ENCODE results near the gene IGFN1.
"Not testable (repeated sequence)": the region's sequence is repeated elsewhere in the genome, so short reads cannot be mapped to it uniquely, and the experiment has no call there.

Gene IGFN1

GRCh38 chr1:201156346-201156745 is 34.3 kb upstream of the IGFN1 start:
- Histone ChIP-seq H3K27ac (ENCODE audit: low read length, poor library complexity, severe bottlenecking) (no peak overlapping the region), H2BK15ac (ENCODE audit: low read depth, poor library complexity, severe bottlenecking) (no peak overlapping the region), H3K18ac (ENCODE audit: low read depth in 1 of 2, low read length in 2 of 2) (no peak overlapping the region), H3K4me1 (ENCODE audit: control insufficient read depth, insufficient read depth, low read depth, low read length) (peaks cover 6% of the 10 kb centered on the region), H3K4ac (ENCODE audit: low read depth in 1 of 2, low read length in 2 of 2) (no peak overlapping the region), H2AK5ac (ENCODE audit: low read length, severe bottlenecking) (no peak overlapping the region), H4K8ac (ENCODE audit: low read length) (no peak overlapping the region), H3K9ac (ENCODE audit: low read length) (no peak overlapping the region), H3K27me3 (ENCODE audit: control insufficient read depth in 1 of 2, insufficient read depth in 1 of 2, low read length in 2 of 2) (peaks cover 17 to 23% of the 10 kb centered on the region in 2 experiments), H2BK12ac (ENCODE audit: low read length in 2 of 2) (no peak overlapping the region), H3K36me3 (ENCODE audit: control insufficient read depth in 1 of 2, insufficient read depth in 2 of 2, low read depth in 1 of 2, low read length in 2 of 2) (peaks cover 6 to 8% of the 10 kb centered on the region in 2 experiments), H3K4me2 (ENCODE audit: low read length, poor library complexity, severe bottlenecking) (no peak overlapping the region), H3K23ac (ENCODE audit: low read length in 2 of 2) (no peak overlapping the region), H4K91ac (ENCODE audit: low read length) (no peak overlapping the region), H3K4me3 (ENCODE audit: insufficient read depth in 1 of 2, low read depth in 1 of 2, low read length in 2 of 2) (no peak overlapping the region), H3K79me1 (replicated peaks; ENCODE audit: low read length, poor library complexity, severe bottlenecking) (peaks cover 18% of the 10 kb centered on the region), H2BK5ac (ENCODE audit: low read depth, low read length, poor library complexity, severe bottlenecking) (no peak overlapping the region), H2BK120ac (ENCODE audit: low read depth, low read length) (no peak overlapping the region), H3K14ac (ENCODE audit: low read length in 2 of 2) (no peak overlapping the region), H3K9me3 (ENCODE audit: control insufficient read depth, low read length) (no peaks in the 10 kb centered on the region), H2AFZ (ENCODE audit: low read depth, low read length) (no peak overlapping the region)
- DNase-seq, result no peak
- 87% methylated on average over 3 of the region's 3 CpGs for WGBS

DNA sequence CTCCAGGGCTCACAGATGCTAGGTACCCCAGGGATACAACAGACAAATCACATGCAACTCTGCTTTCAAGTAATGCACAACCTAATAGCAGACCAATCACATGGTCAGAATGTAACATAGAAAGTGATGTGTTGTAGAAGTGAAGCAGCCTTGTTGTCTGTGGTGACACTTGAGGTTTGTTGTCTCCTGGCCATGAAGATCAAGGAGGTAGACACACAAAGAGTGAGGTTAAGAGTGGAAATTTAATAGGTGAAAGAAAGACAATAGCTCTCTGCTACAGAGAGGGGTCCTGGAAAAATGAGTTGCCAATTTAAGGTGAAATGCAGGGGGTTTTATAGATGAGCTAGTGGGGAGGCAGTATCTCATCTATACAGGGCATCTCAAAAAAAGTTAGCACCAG is 33.8 kb upstream of the IGFN1 start:
- Histone ChIP-seq H3K79me1 (replicated peaks; ENCODE audit: low read length, poor library complexity, severe bottlenecking) (peaks cover 14% of the 10 kb centered on the region), H2AFZ (ENCODE audit: low read depth, low read length) (no peak overlapping the region), H3K36me3 (ENCODE audit: control insufficient read depth in 1 of 2, insufficient read depth in 2 of 2, low read depth in 1 of 2, low read length in 2 of 2) (peaks cover 3% of the 10 kb centered on the region in 2 experiments), H2BK12ac (ENCODE audit: low read length in 2 of 2) (no peak overlapping the region), H3K18ac (ENCODE audit: low read depth in 1 of 2, low read length in 2 of 2) (no peak overlapping the region), H3K4ac (ENCODE audit: low read depth in 1 of 2, low read length in 2 of 2) (no peak overlapping the region), H2BK15ac (ENCODE audit: low read depth, poor library complexity, severe bottlenecking) (no peak overlapping the region), H3K27ac (ENCODE audit: low read length, poor library complexity, severe bottlenecking) (no peak overlapping the region), H4K91ac (ENCODE audit: low read length) (no peak overlapping the region), H2BK5ac (ENCODE audit: low read depth, low read length, poor library complexity, severe bottlenecking) (no peak overlapping the region), H2BK120ac (ENCODE audit: low read depth, low read length) (no peak overlapping the region), H3K27me3 (ENCODE audit: control insufficient read depth in 1 of 2, insufficient read depth in 1 of 2, low read length in 2 of 2) (peaks cover 17 to 23% of the 10 kb centered on the region in 2 experiments), H3K9me3 (ENCODE audit: control insufficient read depth, low read length) (no peaks in the 10 kb centered on the region), H3K4me3 (ENCODE audit: insufficient read depth in 1 of 2, low read depth in 1 of 2, low read length in 2 of 2) (no peak overlapping the region), H3K9ac (ENCODE audit: low read length) (no peak overlapping the region), H3K23ac (ENCODE audit: low read length in 2 of 2) (no peak overlapping the region), H2AK5ac (ENCODE audit: low read length, severe bottlenecking) (no peak overlapping the region), H3K4me2 (ENCODE audit: low read length, poor library complexity, severe bottlenecking) (no peak overlapping the region), H4K8ac (ENCODE audit: low read length) (no peak overlapping the region), H3K14ac (ENCODE audit: low read length in 2 of 2) (no peak overlapping the region), H3K4me1 (ENCODE audit: control insufficient read depth, insufficient read depth, low read depth, low read length) (peaks cover 6% of the 10 kb centered on the region)
- no peak for DNase-seq

DNA sequence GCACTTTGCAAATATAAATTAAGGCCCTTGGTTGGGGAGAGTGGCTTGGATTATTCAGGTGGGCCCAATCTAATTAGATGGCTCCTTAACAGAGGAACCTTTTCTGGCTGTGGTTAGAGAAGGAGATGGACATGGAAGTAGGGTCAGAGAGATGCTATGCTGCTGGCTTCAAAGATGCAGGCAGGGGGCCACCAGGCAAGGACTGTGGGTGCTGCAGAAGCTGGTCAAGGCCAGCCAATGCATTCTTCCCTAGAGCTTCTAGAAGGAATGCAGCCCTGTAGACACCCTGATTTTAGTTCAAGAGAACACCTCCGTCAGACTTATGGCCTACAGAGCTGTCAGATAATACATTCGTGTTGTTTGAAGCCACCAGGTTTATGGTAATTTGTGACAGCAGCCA is 32.7 kb upstream of the IGFN1 start:
- no peaks in the 10 kb centered on the region for H3K36me3 ChIP-seq (ENCODE audit: control insufficient read depth in 1 of 2, insufficient read depth in 2 of 2, low read depth in 1 of 2, low read length in 2 of 2)
- H2BK120ac ChIP-seq (ENCODE audit: low read depth, low read length), result no peak overlapping the region
- H3K9ac ChIP-seq (ENCODE audit: low read length), result no peak overlapping the region
- peaks cover 5% of the 10 kb centered on the region for H3K79me1 ChIP-seq (replicated peaks; ENCODE audit: low read length, poor library complexity, severe bottlenecking)
- H4K8ac ChIP-seq (ENCODE audit: low read length), result no peak overlapping the region
- H3K27ac ChIP-seq (ENCODE audit: low read length, poor library complexity, severe bottlenecking), result no peak overlapping the region
- H3K14ac ChIP-seq (ENCODE audit: low read length in 2 of 2), result no peak overlapping the region
- no peak overlapping the region for H3K4ac ChIP-seq (ENCODE audit: low read depth in 1 of 2, low read length in 2 of 2)
- H2BK12ac ChIP-seq (ENCODE audit: low read length in 2 of 2), result no peak overlapping the region
- no peak overlapping the region for H2BK5ac ChIP-seq (ENCODE audit: low read depth, low read length, poor library complexity, severe bottlenecking)
- peaks cover 6% of the 10 kb centered on the region for H3K4me1 ChIP-seq (ENCODE audit: control insufficient read depth, insufficient read depth, low read depth, low read length)
- no peak for DNase-seq
- H3K27me3 ChIP-seq (ENCODE audit: control insufficient read depth in 1 of 2, insufficient read depth in 1 of 2, low read length in 2 of 2), result peaks cover 17 to 23% of the 10 kb centered on the region in 2 experiments
- WGBS, result 93% methylated on average over 2 of the region's 2 CpGs
- H4K91ac ChIP-seq (ENCODE audit: low read length), result no peak overlapping the region
- no peak overlapping the region for H3K23ac ChIP-seq (ENCODE audit: low read length in 2 of 2)
- H2AFZ ChIP-seq (ENCODE audit: low read depth, low read length), result no peak overlapping the region
- no peak overlapping the region for H3K4me3 ChIP-seq (ENCODE audit: insufficient read depth in 1 of 2, low read depth in 1 of 2, low read length in 2 of 2)
- no peak overlapping the region for H3K18ac ChIP-seq (ENCODE audit: low read depth in 1 of 2, low read length in 2 of 2)
- H2AK5ac ChIP-seq (ENCODE audit: low read length, severe bottlenecking), result no peak overlapping the region
- no peak overlapping the region for H3K4me2 ChIP-seq (ENCODE audit: low read length, poor library complexity, severe bottlenecking)
- no peaks in the 10 kb centered on the region for H3K9me3 ChIP-seq (ENCODE audit: control insufficient read depth, low read length)
- H2BK15ac ChIP-seq (ENCODE audit: low read depth, poor library complexity, severe bottlenecking), result no peak overlapping the region

GRCh38 chr1:201163036-201163435 is 27.6 kb upstream of the IGFN1 start:
- not testable (repeated sequence) for H2BK12ac ChIP-seq (ENCODE audit: low read length in 2 of 2); H3K36me3 ChIP-seq (ENCODE audit: control insufficient read depth in 1 of 2, insufficient read depth in 2 of 2, low read depth in 1 of 2, low read length in 2 of 2); H3K4me1 ChIP-seq (ENCODE audit: control insufficient read depth, insufficient read depth, low read depth, low read length); H2BK120ac ChIP-seq (ENCODE audit: low read depth, low read length); H3K9me3 ChIP-seq (ENCODE audit: control insufficient read depth, low read length); H3K79me1 ChIP-seq (replicated peaks; ENCODE audit: low read length, poor library complexity, severe bottlenecking); H3K18ac ChIP-seq (ENCODE audit: low read depth in 1 of 2, low read length in 2 of 2); H4K91ac ChIP-seq (ENCODE audit: low read length); H3K4ac ChIP-seq (ENCODE audit: low read depth in 1 of 2, low read length in 2 of 2); H3K9ac ChIP-seq (ENCODE audit: low read length); H3K4me3 ChIP-seq (ENCODE audit: insufficient read depth in 1 of 2, low read depth in 1 of 2, low read length in 2 of 2); H2AFZ ChIP-seq (ENCODE audit: low read depth, low read length); H2AK5ac ChIP-seq (ENCODE audit: low read length, severe bottlenecking); H4K8ac ChIP-seq (ENCODE audit: low read length); H2BK15ac ChIP-seq (ENCODE audit: low read depth, poor library complexity, severe bottlenecking); H3K14ac ChIP-seq (ENCODE audit: low read length in 2 of 2); DNase-seq; H3K23ac ChIP-seq (ENCODE audit: low read length in 2 of 2); H2BK5ac ChIP-seq (ENCODE audit: low read depth, low read length, poor library complexity, severe bottlenecking); H3K27ac ChIP-seq (ENCODE audit: low read length, poor library complexity, severe bottlenecking); H3K4me2 ChIP-seq (ENCODE audit: low read length, poor library complexity, severe bottlenecking)
- 93% methylated on average over 8 of the region's 8 CpGs for WGBS
- H3K27me3 ChIP-seq (ENCODE audit: control insufficient read depth in 1 of 2, insufficient read depth in 1 of 2, low read length in 2 of 2), result peaks cover 10 to 11% of the 10 kb centered on the region in 2 experiments
